ENCODE measurements around the gene C5orf58.

DNA sequence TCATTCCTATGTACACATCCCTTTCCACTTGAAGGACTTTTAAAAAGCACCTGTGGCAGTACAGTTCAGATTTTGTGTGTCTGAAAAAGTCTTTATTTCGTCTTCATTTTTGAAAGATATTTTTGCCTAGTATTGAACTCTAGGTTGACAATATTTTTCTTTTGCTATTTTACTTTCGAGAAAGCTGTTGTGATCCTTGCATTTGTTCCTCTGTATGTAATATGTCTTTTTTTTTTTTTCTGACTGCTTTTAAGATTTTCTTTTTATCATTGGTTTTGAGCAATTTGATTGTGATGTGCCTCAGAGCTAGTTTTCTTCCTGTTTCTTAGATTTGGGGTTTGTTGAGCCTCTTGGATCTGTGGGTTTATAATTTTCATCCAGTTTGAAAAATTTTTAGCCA is 51.4 kb downstream of the C5orf58 start:
- TF ChIP-seq, protein P1, sequence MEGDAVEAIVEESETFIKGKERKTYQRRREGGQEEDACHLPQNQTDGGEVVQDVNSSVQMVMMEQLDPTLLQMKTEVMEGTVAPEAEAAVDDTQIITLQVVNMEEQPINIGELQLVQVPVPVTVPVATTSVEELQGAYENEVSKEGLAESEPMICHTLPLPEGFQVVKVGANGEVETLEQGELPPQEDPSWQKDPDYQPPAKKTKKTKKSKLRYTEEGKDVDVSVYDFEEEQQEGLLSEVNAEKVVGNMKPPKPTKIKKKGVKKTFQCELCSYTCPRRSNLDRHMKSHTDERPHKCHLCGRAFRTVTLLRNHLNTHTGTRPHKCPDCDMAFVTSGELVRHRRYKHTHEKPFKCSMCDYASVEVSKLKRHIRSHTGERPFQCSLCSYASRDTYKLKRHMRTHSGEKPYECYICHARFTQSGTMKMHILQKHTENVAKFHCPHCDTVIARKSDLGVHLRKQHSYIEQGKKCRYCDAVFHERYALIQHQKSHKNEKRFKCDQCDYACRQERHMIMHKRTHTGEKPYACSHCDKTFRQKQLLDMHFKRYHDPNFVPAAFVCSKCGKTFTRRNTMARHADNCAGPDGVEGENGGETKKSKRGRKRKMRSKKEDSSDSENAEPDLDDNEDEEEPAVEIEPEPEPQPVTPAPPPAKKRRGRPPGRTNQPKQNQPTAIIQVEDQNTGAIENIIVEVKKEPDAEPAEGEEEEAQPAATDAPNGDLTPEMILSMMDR (IDR thresholded peaks at IDR 0.05; ENCODE audit: low read depth, low read length) = no peak
- TF ChIP-seq EZH2phosphoT487 (IDR thresholded peaks at IDR 0.05; ENCODE audit: low read depth) = no peak
